Mesothelial cell of epicardium (in vitro differentiated cells): ENCODE results near the gene TAS1R3. TPM values are rescaled to one million over a fixed set of nuclear protein-coding genes. Genes with fewer than 3 reads are reported as not detected.

ENCODE experiments used
- DNase-seq, 2 experiments: peaks; one replicate each; pipeline ENCODE4 v3.0.0; 2021; ENCODE audit warnings: low spot score in 2 of 2; ENCODE audit not compliant: unreplicated experiment in 2 of 2
- H3K27ac Mint-ChIP-seq: 2 replicates; pipeline ENCODE4 v1.8.0; 2021; ENCODE audit warnings: mixed read lengths
- H3K27me3 Mint-ChIP-seq: 2 replicates; pipeline ENCODE4 v1.8.0; 2021; ENCODE audit warnings: low read depth, mixed read lengths
- H3K36me3 Mint-ChIP-seq: 2 replicates; pipeline ENCODE4 v1.8.0; 2021; ENCODE audit warnings: mixed read lengths
- H3K4me1 Mint-ChIP-seq: 2 replicates; pipeline ENCODE4 v1.8.0; 2021; ENCODE audit warnings: mixed read lengths
- H3K4me3 Mint-ChIP-seq: 2 replicates; pipeline ENCODE4 v1.8.0; 2021; ENCODE audit warnings: mild to moderate bottlenecking, moderate library complexity, mixed read lengths
- H3K9me3 Mint-ChIP-seq: 2 replicates; pipeline ENCODE4 v1.8.0; 2021; ENCODE audit warnings: mixed read lengths
- CTCF ChIP-seq: fragments of 200-600 bp; sonication (generic); IDR thresholded peaks from one replicate; pipeline ENCODE4 v1.5.0; 2021; ENCODE audit warnings: antibody characterized with exemption; ENCODE audit not compliant: unreplicated experiment
- total RNA-seq: library from RNA; stranded (reverse); gene quantifications from 3 replicates; pipeline ENCODE4 v1.2.1, GENCODE V29; 2021

Gene TAS1R3
- total RNA-seq, 1 donor from 2014 or later = 0.98 TPM

GRCh38 chr1:1328254-1328653 is 2.8 kb upstream of the TAS1R3 start:
- Mint-ChIP-seq H3K27ac (no peak overlapping the region), H3K4me3 (no peak overlapping the region), H3K9me3 (no peaks in the 10 kb centered on the region), H3K4me1 (peaks cover 11% of the 10 kb centered on the region), H3K36me3 (no peaks in the 10 kb centered on the region), H3K27me3 (no peaks in the 10 kb centered on the region)
- no peak for DNase-seq
- no peak for TF ChIP-seq CTCF

- Mint-ChIP-seq H3K36me3 (no peaks in the 10 kb centered on the region), H3K4me1 (peaks cover 5% of the 10 kb centered on the region), H3K4me3 (no peak overlapping the region), H3K27ac (no peak overlapping the region), H3K9me3 (no peaks in the 10 kb centered on the region), H3K27me3 (no peaks in the 10 kb centered on the region)
- TF ChIP-seq CTCF = no peak
- DNase-seq = no peak
Observed at GRCh38 chr1:1329304-1330210, 1.5 kb upstream of the TAS1R3 start.

- Mint-ChIP-seq H3K9me3 (no peaks in the 10 kb centered on the region), H3K27ac (no peak overlapping the region), H3K4me1 (peaks cover 5% of the 10 kb centered on the region), H3K4me3 (no peak overlapping the region), H3K27me3 (no peaks in the 10 kb centered on the region), H3K36me3 (no peaks in the 10 kb centered on the region)
- TF ChIP-seq CTCF = no peak
- no peak for DNase-seq
Observed at GRCh38 chr1:1330366-1331067, 563 bp upstream of the TAS1R3 start.

- Mint-ChIP-seq H3K27me3 (no peaks in the 10 kb centered on the region), H3K27ac (no peak overlapping the region), H3K36me3 (no peaks in the 10 kb centered on the region), H3K4me1 (peaks cover 3% of the 10 kb centered on the region), H3K9me3 (no peaks in the 10 kb centered on the region), H3K4me3 (no peak overlapping the region)
- no peak for DNase-seq
- TF ChIP-seq CTCF = no peak
Observed at GRCh38 chr1:1332031-1332755, 1.1 kb downstream of the TAS1R3 start.

- H3K4me3 Mint-ChIP-seq = no peak overlapping the region
- DNase-seq = no peak
- H3K4me1 Mint-ChIP-seq = peaks cover 3% of the 10 kb centered on the region
- no peak overlapping the region for H3K27ac Mint-ChIP-seq
- H3K36me3 Mint-ChIP-seq = no peaks in the 10 kb centered on the region
- no peaks in the 10 kb centered on the region for H3K9me3 Mint-ChIP-seq
- no peaks in the 10 kb centered on the region for H3K27me3 Mint-ChIP-seq
- no peak for TF ChIP-seq CTCF
Observed at GRCh38 chr1:1332774-1333480, 1.8 kb downstream of the TAS1R3 start.
